ENCODE measurements around the gene UGCG. TPM values are rescaled to one million over a fixed set of nuclear protein-coding genes. Genes with fewer than 3 reads are reported as not detected.
A peak's percentile ranks its signal among the peaks of the same experiment; 100 is the strongest.

Gene UGCG
- total RNA-seq, 1 experiment from 2014 or later, result 23.1 TPM

- H3K27me3 ChIP-seq (replicated peaks; ENCODE audit: insufficient read depth, low read depth, low read length, poor library complexity), result no peaks in the 10 kb centered on the region
- POLR2A ChIA-PET (ENCODE audit: low non-redundant PET), result no interaction called here
- CTCF ChIA-PET, result no interaction called here
- intact Hi-C loops (cut with micrococcal nuclease; ENCODE audit: unreplicated experiment), result no loop called here
- BruUV-seq (replicated peaks), result no TSS peak
- H3K4me3 ChIP-seq (ENCODE audit: low read depth, low read length, poor library complexity, severe bottlenecking), result no peak overlapping the region
- H3K27ac ChIP-seq (ENCODE audit: low read depth, low read length, poor library complexity, severe bottlenecking), result no peak overlapping the region
- no peaks in the 10 kb centered on the region for H3K36me3 ChIP-seq (ENCODE audit: insufficient read depth, low read length, poor library complexity, severe bottlenecking)
- TF ChIP-seq CTCF (conservative IDR thresholded peaks at IDR 0.05; ENCODE audit: low read depth, low read length) (no peak), EZH2 (IDR thresholded peaks at IDR 0.05; ENCODE audit: borderline replicate concordance, low read depth, low read length, poor library complexity, severe bottlenecking) (no peak)
- no peaks in the 10 kb centered on the region for H3K9me3 ChIP-seq (ENCODE audit: low read depth, low read length, poor library complexity, severe bottlenecking)
- H3K4me1 ChIP-seq (ENCODE audit: insufficient read depth, low read length, poor library complexity, severe bottlenecking), result peaks cover 11% of the 10 kb centered on the region
- no peak for DNase-seq (ENCODE audit: low spot score)
These were observed 56.8 kb downstream of the UGCG start for GRCh38 chr9:111953444-111953843.

GRCh38 chr9:111955048-111955447 is 58.4 kb downstream of the UGCG start:
- H3K36me3 ChIP-seq (ENCODE audit: insufficient read depth, low read length, poor library complexity, severe bottlenecking), result no peaks in the 10 kb centered on the region
- H3K9me3 ChIP-seq (ENCODE audit: low read depth, low read length, poor library complexity, severe bottlenecking), result no peaks in the 10 kb centered on the region
- ChIA-PET POLR2A (ENCODE audit: low non-redundant PET) (no interaction called here), CTCF (no interaction called here)
- intact Hi-C loops (cut with micrococcal nuclease; ENCODE audit: unreplicated experiment), result no loop called here
- H3K27ac ChIP-seq (ENCODE audit: low read depth, low read length, poor library complexity, severe bottlenecking), result no peak overlapping the region
- H3K4me1 ChIP-seq (ENCODE audit: insufficient read depth, low read length, poor library complexity, severe bottlenecking), result peaks cover 25% of the 10 kb centered on the region
- H3K4me3 ChIP-seq (ENCODE audit: low read depth, low read length, poor library complexity, severe bottlenecking), result no peak overlapping the region
- BruUV-seq (replicated peaks), result no TSS peak
- TF ChIP-seq EZH2 (IDR thresholded peaks at IDR 0.05; ENCODE audit: borderline replicate concordance, low read depth, low read length, poor library complexity, severe bottlenecking), result no peak
- TF ChIP-seq CTCF (conservative IDR thresholded peaks at IDR 0.05; ENCODE audit: low read depth, low read length), result no peak
- H3K27me3 ChIP-seq (replicated peaks; ENCODE audit: insufficient read depth, low read depth, low read length, poor library complexity), result no peaks in the 10 kb centered on the region
- DNase-seq (ENCODE audit: low spot score), result no peak

GRCh38 chr9:111957856-111958631 is 61.4 kb downstream of the UGCG start:
- Histone ChIP-seq H3K36me3 (ENCODE audit: insufficient read depth, low read length, poor library complexity, severe bottlenecking) (no peaks in the 10 kb centered on the region), H3K9me3 (ENCODE audit: low read depth, low read length, poor library complexity, severe bottlenecking) (no peaks in the 10 kb centered on the region), H3K27me3 (replicated peaks; ENCODE audit: insufficient read depth, low read depth, low read length, poor library complexity) (no peaks in the 10 kb centered on the region), H3K4me3 (ENCODE audit: low read depth, low read length, poor library complexity, severe bottlenecking) (no peak overlapping the region), H3K4me1 (ENCODE audit: insufficient read depth, low read length, poor library complexity, severe bottlenecking) (peaks cover 46% of the 10 kb centered on the region), H3K27ac (ENCODE audit: low read depth, low read length, poor library complexity, severe bottlenecking) (peak overlapping the region; percentile 75)
- TF ChIP-seq CTCF (conservative IDR thresholded peaks at IDR 0.05; ENCODE audit: low read depth, low read length) (no peak), EZH2 (IDR thresholded peaks at IDR 0.05; ENCODE audit: borderline replicate concordance, low read depth, low read length, poor library complexity, severe bottlenecking) (no peak)
- ChIA-PET POLR2A (ENCODE audit: low non-redundant PET) (interaction anchor here (0.6 kb wide), 1 partner anchor 434 kb away, joined by 3 read pairs; no protein-coding TSS in a partner anchor), CTCF (interaction anchor here (0.6 kb wide), 2 partner anchors 268 to 533 kb away, joined by 3 to 5 read pairs; no protein-coding TSS in a partner anchor)
- intact Hi-C loops (cut with micrococcal nuclease; ENCODE audit: unreplicated experiment), result loop anchor here (1.0 kb wide), 1 partner anchor 33 kb away; no protein-coding TSS in a partner anchor
- no TSS peak for BruUV-seq (replicated peaks)
- DNase-seq (ENCODE audit: low spot score), result peak; percentile 97

All from A673 (cell line).